IgD-negative memory B cell (primary cell): ENCODE results near the gene AOPEP. TPM values are rescaled to one million over a fixed set of nuclear protein-coding genes. Genes with fewer than 3 reads are reported as not detected.

Source experiments
- H3K27ac Mint-ChIP-seq, 3 donors: one replicate each; pipeline ENCODE4 v1.8.0; 2020 to 2022; ENCODE audit warnings: mild to moderate bottlenecking in 3 of 3, mixed read lengths in 3 of 3, moderate library complexity in 1 of 3
- H3K27me3 Mint-ChIP-seq: one replicate; pipeline ENCODE4 v1.8.0; 2021; ENCODE audit warnings: mixed read lengths
- H3K36me3 Mint-ChIP-seq: one replicate; pipeline ENCODE4 v1.8.0; 2020; ENCODE audit warnings: mild to moderate bottlenecking, mixed read lengths
- H3K4me1 Mint-ChIP-seq, 3 donors: one replicate each; pipeline ENCODE4 v1.8.0; 2020 to 2022; ENCODE audit warnings: mixed read lengths in 3 of 3, mild to moderate bottlenecking in 1 of 3
- H3K4me3 Mint-ChIP-seq, 4 donors: one replicate each; pipeline ENCODE4 v1.8.0; 2020 to 2022; ENCODE audit warnings: mild to moderate bottlenecking in 4 of 4, mixed read lengths in 4 of 4, moderate library complexity in 3 of 4
- H3K9me3 Mint-ChIP-seq, 3 donors: one replicate each; pipeline ENCODE4 v1.8.0; 2020 to 2021; ENCODE audit warnings: mixed read lengths in 3 of 3, mild to moderate bottlenecking in 1 of 3
- polyA plus RNA-seq: library from polyadenylated mRNA; unstranded; fragments of 300-500 nt; fragmentation: Illumina TruSeq; gene quantifications from one replicate; pipeline ENCODE4 v1.2.3, GENCODE V29; 2021

The AOPEP gene
- polyA plus RNA-seq, 1 donor from 2014 or later = 4.5 TPM

GRCh38 chr9:95096381-95096780, 369.9 kb downstream of the AOPEP start:
- Mint-ChIP-seq H3K4me3 (no peak overlapping the region), H3K4me1 (no peaks in the 10 kb centered on the region), H3K9me3 (no peaks in the 10 kb centered on the region), H3K27me3 (no peaks in the 10 kb centered on the region), H3K36me3 (no peaks in the 10 kb centered on the region), H3K27ac (no peak overlapping the region)

- no peak overlapping the region for H3K27ac Mint-ChIP-seq
- H3K36me3 Mint-ChIP-seq = no peaks in the 10 kb centered on the region
- no peaks in the 10 kb centered on the region for H3K4me1 Mint-ChIP-seq
- no peaks in the 10 kb centered on the region for H3K27me3 Mint-ChIP-seq
- H3K4me3 Mint-ChIP-seq = no peak overlapping the region
- H3K9me3 Mint-ChIP-seq = no peaks in the 10 kb centered on the region
These were observed 370.3 kb downstream of the AOPEP start for GRCh38 chr9:95096807-95097206.

- Mint-ChIP-seq H3K4me1 (no peaks in the 10 kb centered on the region), H3K27me3 (no peaks in the 10 kb centered on the region), H3K9me3 (no peaks in the 10 kb centered on the region), H3K4me3 (no peak overlapping the region), H3K27ac (no peak overlapping the region), H3K36me3 (no peaks in the 10 kb centered on the region)
These were observed 370.8 kb downstream of the AOPEP start for GRCh38 chr9:95097279-95097678.

- no peaks in the 10 kb centered on the region for H3K27me3 Mint-ChIP-seq
- H3K4me1 Mint-ChIP-seq = no peaks in the 10 kb centered on the region
- H3K36me3 Mint-ChIP-seq = no peaks in the 10 kb centered on the region
- no peaks in the 10 kb centered on the region for H3K9me3 Mint-ChIP-seq
- no peak overlapping the region for H3K4me3 Mint-ChIP-seq
- H3K27ac Mint-ChIP-seq = no peak overlapping the region
These were observed 372.0 kb downstream of the AOPEP start for GRCh38 chr9:95098391-95098921.

GRCh38 chr9:95099321-95100070, 373.0 kb downstream of the AOPEP start:
- Mint-ChIP-seq H3K4me1 (no peaks in the 10 kb centered on the region), H3K4me3 (no peak overlapping the region), H3K27ac (no peak overlapping the region), H3K9me3 (no peaks in the 10 kb centered on the region), H3K36me3 (no peaks in the 10 kb centered on the region), H3K27me3 (no peaks in the 10 kb centered on the region)

- no peaks in the 10 kb centered on the region for H3K4me1 Mint-ChIP-seq
- H3K9me3 Mint-ChIP-seq = no peaks in the 10 kb centered on the region
- H3K27ac Mint-ChIP-seq = no peak overlapping the region
- no peak overlapping the region for H3K4me3 Mint-ChIP-seq
- H3K36me3 Mint-ChIP-seq = no peaks in the 10 kb centered on the region
- no peaks in the 10 kb centered on the region for H3K27me3 Mint-ChIP-seq
These were observed 373.6 kb downstream of the AOPEP start for GRCh38 chr9:95100071-95100627.

GRCh38 chr9:95101326-95101725, 374.8 kb downstream of the AOPEP start:
- H3K4me1 Mint-ChIP-seq = no peaks in the 10 kb centered on the region
- H3K4me3 Mint-ChIP-seq = no peak overlapping the region
- H3K9me3 Mint-ChIP-seq = no peaks in the 10 kb centered on the region
- H3K27ac Mint-ChIP-seq = no peak overlapping the region
- H3K36me3 Mint-ChIP-seq = peaks cover 7% of the 10 kb centered on the region
- H3K27me3 Mint-ChIP-seq = no peaks in the 10 kb centered on the region

- Mint-ChIP-seq H3K27me3 (no peaks in the 10 kb centered on the region), H3K27ac (no peak overlapping the region), H3K4me1 (no peaks in the 10 kb centered on the region), H3K4me3 (no peak overlapping the region), H3K36me3 (peaks cover 7% of the 10 kb centered on the region), H3K9me3 (no peaks in the 10 kb centered on the region)
These were observed 375.5 kb downstream of the AOPEP start for GRCh38 chr9:95102001-95102433.

GRCh38 chr9:95102572-95102971, 376.1 kb downstream of the AOPEP start:
- Mint-ChIP-seq H3K36me3 (peaks cover 11% of the 10 kb centered on the region), H3K4me3 (no peak overlapping the region), H3K27me3 (no peaks in the 10 kb centered on the region), H3K4me1 (no peaks in the 10 kb centered on the region), H3K27ac (no peak overlapping the region), H3K9me3 (no peaks in the 10 kb centered on the region)

- H3K4me3 Mint-ChIP-seq = no peak overlapping the region
- H3K27me3 Mint-ChIP-seq = no peaks in the 10 kb centered on the region
- H3K36me3 Mint-ChIP-seq = peaks cover 11% of the 10 kb centered on the region
- no peak overlapping the region for H3K27ac Mint-ChIP-seq
- no peaks in the 10 kb centered on the region for H3K4me1 Mint-ChIP-seq
- H3K9me3 Mint-ChIP-seq = no peaks in the 10 kb centered on the region
These were observed 376.8 kb downstream of the AOPEP start for GRCh38 chr9:95103281-95103771.

GRCh38 chr9:95103871-95104580, 377.5 kb downstream of the AOPEP start:
- Mint-ChIP-seq H3K27me3 (no peaks in the 10 kb centered on the region), H3K4me1 (no peaks in the 10 kb centered on the region), H3K9me3 (no peaks in the 10 kb centered on the region), H3K36me3 (peaks cover 11% of the 10 kb centered on the region), H3K4me3 (no peak overlapping the region), H3K27ac (no peak overlapping the region)

GRCh38 chr9:95104581-95104960, 378.1 kb downstream of the AOPEP start:
- Mint-ChIP-seq H3K4me3 (no peak overlapping the region), H3K27me3 (no peaks in the 10 kb centered on the region), H3K9me3 (no peaks in the 10 kb centered on the region), H3K27ac (no peak overlapping the region), H3K36me3 (peaks cover 11% of the 10 kb centered on the region), H3K4me1 (no peaks in the 10 kb centered on the region)

- Mint-ChIP-seq H3K27ac (no peak overlapping the region), H3K9me3 (no peaks in the 10 kb centered on the region), H3K36me3 (peaks cover 11% of the 10 kb centered on the region), H3K4me3 (no peak overlapping the region), H3K4me1 (no peaks in the 10 kb centered on the region), H3K27me3 (no peaks in the 10 kb centered on the region)
These were observed 378.5 kb downstream of the AOPEP start for GRCh38 chr9:95104980-95105379.

- no peaks in the 10 kb centered on the region for H3K4me1 Mint-ChIP-seq
These were observed 379.2 kb downstream of the AOPEP start for GRCh38 chr9:95105519-95106287.

More at GRCh38 chr9:95105519-95106287, 379.2 kb downstream of the AOPEP start:
- H3K27ac Mint-ChIP-seq = no peak overlapping the region
- H3K36me3 Mint-ChIP-seq = peaks cover 11% of the 10 kb centered on the region
- no peaks in the 10 kb centered on the region for H3K9me3 Mint-ChIP-seq
- peak overlapping the region in 1 of 4 donors; percentile 71 for H3K4me3 Mint-ChIP-seq
- H3K27me3 Mint-ChIP-seq = no peaks in the 10 kb centered on the region
